HG02870 (cell line): ENCODE data around the gene MRPS34.

Experiments used
- ATAC-seq: cut with Tn5 transposase; IDR thresholded peaks from one replicate; pipeline ENCODE4 v1.9.1; 2021; ENCODE audit warnings: mild to moderate bottlenecking, moderate library complexity; ENCODE audit not compliant: unreplicated experiment

The MRPS34 gene

DNA sequence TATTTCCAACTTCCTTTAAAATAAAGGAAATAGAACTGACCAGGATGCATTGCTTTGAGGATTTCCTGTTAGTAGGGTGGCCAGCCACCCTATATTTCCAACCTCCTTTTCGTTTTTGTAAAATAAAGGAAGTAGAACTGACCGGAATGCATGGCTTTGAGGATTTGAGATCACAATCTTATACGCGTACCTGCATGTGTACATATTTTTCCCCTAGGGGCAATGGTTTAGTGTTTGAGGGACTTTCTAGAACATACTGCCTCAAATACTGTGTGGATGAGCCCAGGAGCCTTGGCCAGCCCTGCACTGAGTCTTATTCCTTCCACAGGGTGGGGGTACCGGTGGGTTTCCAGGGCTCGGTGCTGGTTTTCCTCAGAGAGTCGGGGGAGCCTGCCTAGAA lies 41.3 kb downstream of the MRPS34 start:
- no peak for ATAC-seq

DNA sequence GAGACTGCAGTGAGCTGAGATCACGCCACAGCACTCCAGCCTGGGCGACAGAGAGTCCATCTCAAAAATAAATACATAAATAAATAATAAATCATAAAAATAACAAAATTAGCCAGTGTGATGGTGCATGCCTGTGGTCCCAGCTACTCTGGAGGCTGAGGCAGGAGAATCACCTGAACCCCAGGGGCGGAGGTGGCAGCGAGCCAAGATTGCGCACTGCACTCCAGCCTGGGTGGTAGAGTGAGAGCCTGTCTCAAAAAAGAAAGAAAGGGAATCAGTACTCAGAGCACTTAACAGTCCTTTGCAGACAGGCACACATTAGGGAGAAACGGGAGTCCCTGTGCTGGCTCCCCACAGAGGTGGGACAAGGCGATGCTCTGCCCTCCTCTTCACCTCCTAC lies 41.9 kb downstream of the MRPS34 start:
- no peak for ATAC-seq

DNA sequence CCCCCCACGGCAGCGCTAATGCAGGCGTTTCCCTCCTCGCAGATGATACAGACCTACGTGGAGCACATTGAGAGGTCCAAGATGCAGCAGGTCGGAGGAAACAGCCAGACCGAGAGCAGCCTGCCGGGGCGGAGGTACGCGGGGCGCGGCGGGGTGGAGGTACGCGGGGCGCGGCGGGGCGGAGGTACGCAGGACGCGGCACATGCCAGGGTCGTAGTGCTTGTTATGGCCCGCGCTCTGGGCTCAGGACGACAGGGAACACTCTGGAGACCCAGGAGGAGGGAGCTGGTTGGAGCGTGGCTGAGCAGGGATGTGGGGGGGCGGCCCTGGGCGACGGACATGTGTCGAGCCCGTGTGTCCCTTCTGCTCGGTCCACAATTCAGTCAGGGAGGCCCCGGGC lies 43.5 kb downstream of the MRPS34 start:
- ATAC-seq, result no peak

DNA sequence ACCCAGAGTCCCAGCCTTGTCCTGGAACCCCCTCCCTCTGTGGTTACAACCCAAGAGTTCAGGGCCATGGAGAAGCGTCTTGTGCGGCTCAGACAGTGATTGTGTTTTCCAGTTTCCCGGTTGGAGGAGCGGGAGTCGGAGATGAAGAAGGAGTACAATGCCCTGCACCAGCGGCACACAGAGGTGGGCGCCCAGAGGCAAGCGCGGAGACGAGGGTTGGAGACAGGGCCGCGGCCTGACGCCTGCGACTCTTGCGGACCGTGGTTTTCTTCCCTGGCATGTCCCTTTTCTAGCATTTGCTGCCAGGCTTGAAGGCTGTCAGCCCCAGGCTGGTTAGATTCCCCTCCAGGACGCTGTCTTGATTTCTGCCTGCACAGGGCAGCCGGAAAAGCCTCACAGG lies 43.9 kb downstream of the MRPS34 start:
- no peak for ATAC-seq

DNA sequence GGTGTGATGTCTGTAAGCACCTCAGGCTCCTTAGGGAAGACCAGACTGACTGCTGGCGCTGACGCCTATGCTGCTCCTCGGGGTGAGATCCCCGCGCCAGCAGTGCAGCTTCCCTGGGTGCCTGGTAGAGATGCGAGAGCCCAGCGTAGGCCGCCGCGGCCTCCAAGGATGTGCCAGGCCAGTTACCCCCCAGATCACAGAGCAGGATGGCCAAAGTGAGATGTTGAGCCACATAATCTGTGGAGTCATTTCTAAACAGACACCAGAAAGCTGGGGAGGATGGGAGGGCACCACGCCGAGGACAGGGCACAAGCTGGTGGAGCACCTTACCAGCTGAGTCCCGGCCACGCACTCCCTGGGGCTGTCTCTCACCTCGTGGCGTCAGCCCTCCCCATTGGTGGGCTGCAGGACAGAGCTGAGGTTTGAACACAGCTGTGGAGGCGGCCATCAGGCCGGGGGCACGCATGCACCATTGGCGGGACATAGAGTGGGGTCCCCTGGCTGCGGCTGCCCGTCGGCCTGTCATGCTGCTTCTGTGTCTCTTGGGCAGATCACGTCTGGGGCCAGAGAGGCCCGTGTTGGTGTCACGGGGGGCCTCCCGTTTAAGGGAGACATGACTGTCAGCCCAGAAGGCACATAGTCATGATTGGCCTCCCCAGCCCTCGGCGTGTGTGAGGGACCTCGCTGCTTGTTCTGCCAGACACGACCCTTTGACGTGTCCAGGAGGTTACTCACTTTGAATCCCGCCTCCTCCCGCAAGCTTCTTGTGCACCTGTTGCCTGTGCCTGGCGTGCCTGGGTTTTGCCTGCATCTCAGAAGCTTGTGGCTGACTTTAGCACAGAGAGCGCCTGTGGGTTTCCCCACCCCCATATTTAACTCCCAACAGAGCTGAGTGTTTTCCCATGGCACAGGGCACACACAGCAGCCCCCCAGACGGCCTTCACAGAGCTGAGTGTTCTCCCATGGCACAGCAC lies 45.0 kb downstream of the MRPS34 start:
- no peak for ATAC-seq

DNA sequence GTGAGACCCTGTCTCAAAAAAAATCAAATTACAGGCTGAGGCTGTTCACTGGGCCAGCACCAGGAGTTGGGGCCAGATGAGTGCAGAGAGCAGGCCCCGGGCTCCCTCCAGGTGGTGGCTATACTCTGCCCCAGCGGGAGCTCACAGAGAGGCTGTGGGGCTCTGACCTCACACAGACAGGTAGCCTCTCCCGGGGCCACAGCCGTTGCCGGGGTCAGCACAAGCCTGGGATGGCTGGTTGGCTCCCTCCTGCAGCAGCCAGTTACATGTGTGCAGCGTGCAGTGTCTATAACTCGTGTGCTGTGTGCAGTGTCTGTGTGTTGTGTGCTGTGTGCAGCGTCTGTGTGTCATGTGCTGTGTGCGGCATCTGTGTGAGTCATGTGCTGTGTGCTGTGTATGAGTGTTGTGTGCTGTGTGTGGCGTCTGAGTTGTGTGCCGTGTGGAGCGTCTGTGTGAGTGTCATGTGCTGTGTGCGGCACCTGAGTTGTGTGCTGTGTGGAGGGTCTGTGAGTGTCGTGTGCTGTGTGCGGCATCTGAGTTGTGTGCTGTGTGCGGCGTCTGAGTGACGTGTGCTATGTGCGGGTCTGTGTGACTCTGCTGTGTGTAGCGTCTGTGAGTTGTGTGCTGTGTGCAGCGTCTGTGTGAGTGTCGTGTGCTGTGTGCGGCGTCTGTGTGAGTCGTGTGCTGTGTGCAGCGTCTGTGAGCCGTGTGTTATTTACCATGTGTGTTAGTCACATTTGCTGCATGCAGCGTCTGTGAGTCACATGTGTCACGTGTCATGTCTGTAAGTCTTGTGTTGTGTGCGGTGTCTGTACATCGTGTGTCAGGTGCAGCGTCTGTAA lies 46.1 kb downstream of the MRPS34 start:
- no peak for ATAC-seq

DNA sequence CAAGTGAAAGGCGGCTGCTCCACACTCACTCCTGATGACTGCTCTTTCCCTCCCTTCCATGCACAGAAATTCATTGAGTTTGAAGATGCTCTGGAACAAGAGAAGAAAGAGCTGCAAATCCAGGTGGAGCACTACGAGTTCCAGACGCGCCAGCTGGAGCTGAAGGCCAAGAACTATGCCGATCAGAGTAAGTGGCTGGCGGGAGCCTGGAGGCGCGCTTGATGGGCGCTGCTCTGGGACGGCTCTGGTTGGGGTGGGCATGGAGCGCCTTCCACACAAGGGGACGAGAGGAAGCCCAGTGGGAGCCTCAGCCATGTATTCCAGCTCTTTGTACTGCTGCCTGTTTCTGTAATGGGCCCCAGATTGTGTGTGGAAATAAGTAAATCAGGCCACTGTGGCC lies 48.4 kb downstream of the MRPS34 start:
- ATAC-seq, result no peak

DNA sequence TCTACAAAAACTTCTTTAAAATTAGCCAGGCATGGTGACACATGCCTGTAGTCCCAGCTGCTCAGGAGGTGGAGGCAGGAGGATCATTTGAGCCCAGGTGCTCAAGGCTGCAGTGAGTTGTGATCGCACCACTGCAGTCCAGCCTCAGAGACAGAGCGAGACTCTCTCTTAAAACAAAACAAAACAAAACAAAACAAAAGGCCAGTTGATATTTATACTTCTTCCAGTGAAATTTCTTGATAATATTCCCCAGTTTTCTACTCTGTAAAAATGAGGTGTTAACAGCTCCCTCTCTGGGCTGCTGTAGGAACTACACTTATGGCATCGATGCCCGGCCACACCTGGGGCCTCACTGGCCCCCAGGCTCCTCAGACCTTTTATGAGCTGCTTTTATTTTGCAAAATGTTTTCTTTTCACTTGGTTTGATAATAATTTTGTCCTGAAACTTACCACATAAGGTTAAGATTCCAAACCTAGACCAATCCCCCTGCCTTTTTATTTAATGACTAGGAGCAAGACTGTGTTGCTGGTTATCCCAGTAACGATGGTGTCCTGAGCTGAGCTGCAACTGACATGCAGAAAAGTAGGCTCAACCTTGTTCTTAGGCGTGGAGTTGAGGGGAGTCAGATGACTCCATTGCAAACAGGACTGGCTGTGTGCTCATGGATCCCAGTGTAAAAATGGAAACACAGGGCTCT lies 49.3 kb downstream of the MRPS34 start:
- ATAC-seq, result no peak
